Hepatocyte (in vitro differentiated cells): ENCODE data around the gene MACROD2.

Experiments
- EZH2phosphoT487 ChIP-seq: fragments of 200-600 bp; sonication (generic); IDR thresholded peaks from one replicate; pipeline ENCODE4 v1.6.1; 2018; ENCODE audit warnings: antibody characterized with exemption, mild to moderate bottlenecking, low read depth, moderate library complexity; ENCODE audit not compliant: unreplicated experiment, severe bottlenecking
- TF ChIP-seq, protein P1 (sequence below): fragments of 200-600 bp; sonication (generic); IDR thresholded peaks from 2 replicates; pipeline ENCODE4 v1.5.1; 2016; ENCODE audit warnings: antibody characterized with exemption, mild to moderate bottlenecking; ENCODE audit not compliant: poor library complexity

- TF ChIP-seq EZH2phosphoT487: no peak
- TF ChIP-seq, protein P1, sequence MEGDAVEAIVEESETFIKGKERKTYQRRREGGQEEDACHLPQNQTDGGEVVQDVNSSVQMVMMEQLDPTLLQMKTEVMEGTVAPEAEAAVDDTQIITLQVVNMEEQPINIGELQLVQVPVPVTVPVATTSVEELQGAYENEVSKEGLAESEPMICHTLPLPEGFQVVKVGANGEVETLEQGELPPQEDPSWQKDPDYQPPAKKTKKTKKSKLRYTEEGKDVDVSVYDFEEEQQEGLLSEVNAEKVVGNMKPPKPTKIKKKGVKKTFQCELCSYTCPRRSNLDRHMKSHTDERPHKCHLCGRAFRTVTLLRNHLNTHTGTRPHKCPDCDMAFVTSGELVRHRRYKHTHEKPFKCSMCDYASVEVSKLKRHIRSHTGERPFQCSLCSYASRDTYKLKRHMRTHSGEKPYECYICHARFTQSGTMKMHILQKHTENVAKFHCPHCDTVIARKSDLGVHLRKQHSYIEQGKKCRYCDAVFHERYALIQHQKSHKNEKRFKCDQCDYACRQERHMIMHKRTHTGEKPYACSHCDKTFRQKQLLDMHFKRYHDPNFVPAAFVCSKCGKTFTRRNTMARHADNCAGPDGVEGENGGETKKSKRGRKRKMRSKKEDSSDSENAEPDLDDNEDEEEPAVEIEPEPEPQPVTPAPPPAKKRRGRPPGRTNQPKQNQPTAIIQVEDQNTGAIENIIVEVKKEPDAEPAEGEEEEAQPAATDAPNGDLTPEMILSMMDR: no peak
Observed at GRCh38 chr20:14910126-14910525, 914.8 kb downstream of the MACROD2 start.
